Right lobe of liver (tissue), 6 donors: ENCODE data around the gene TMPRSS7. TPM values are rescaled to one million over a fixed set of nuclear protein-coding genes. Genes with fewer than 3 reads are reported as not detected.

ENCODE experiments used
- ATAC-seq, 4 donors: fragments of 200-7000 bp; cut with Tn5 transposase; one replicate each; pipeline ENCODE4 v1.9.1; 2020; ENCODE audit warnings: mild to moderate bottlenecking in 4 of 4, moderate library complexity in 4 of 4
- DNase-seq, 3 donors: peaks; one replicate each; pipeline ENCODE4 v3.0.0-alpha.2; 2020
- H3K27ac ChIP-seq, 3 donors: fragments of 200-600 bp; one replicate each; pipeline ENCODE4 v1.8.0; 2022
- H3K27me3 ChIP-seq, 2 donors: fragments of 200-600 bp; one replicate each; pipeline ENCODE4 v1.8.0; 2022
- H3K36me3 ChIP-seq, 4 donors: fragments of 200-600 bp; sonication (generic) in 1 of 4; one replicate each; pipeline versions ENCODE4 v1.5.1 to v1.8.0; 2017 to 2022; ENCODE audit warnings: control low read depth in 1 of 4
- H3K4me1 ChIP-seq, 4 donors: fragments of 200-600 bp; sonication (generic) in 1 of 4; one replicate each; pipeline versions ENCODE4 v1.5.1 to v1.8.0; 2017 to 2022; ENCODE audit warnings: control low read depth in 1 of 4
- H3K4me3 ChIP-seq, 3 donors: fragments of 200-600 bp; one replicate each; pipeline ENCODE4 v1.8.0; 2022
- H3K9me3 ChIP-seq, 4 donors: fragments of 200-600 bp; sonication (generic) in 1 of 4; one replicate each; pipeline versions ENCODE4 v1.5.1 to v1.8.0; 2017 to 2022; ENCODE audit warnings: control low read depth in 1 of 4
- POLR2A ChIP-seq: fragments of 450-650 bp; IDR thresholded peaks from one replicate; pipeline ENCODE4 v1.6.1; 2017; ENCODE audit warnings: antibody characterized with exemption, mild to moderate bottlenecking
- WGBS: methylation state at CpG from one replicate; pipeline ENCODE4 v1.1.6; 2018; ENCODE audit warnings: low coverage, low lambda C conversion rate; ENCODE audit not compliant: insufficient coverage; ENCODE audit errors: missing lambda C conversion rate; 5-methylcytosine and 5-hydroxymethylcytosine counted together
- intact Hi-C, 2 donors: fragments of 100-400 bp; cut with DNase I; formaldehyde crosslinking; loops; one replicate each; pipeline versions ENCODE4 v1.11.2 to v1.14.1; 2022
- total RNA-seq, 6 experiments: library from RNA; depleted of rRNA in 2 of 6; stranded (reverse); fragments of >200 nt in 2 of 6; fragmentation: NEBNext Ultra II Directional in 3 of 6; extraction: Animal tissue kit (Norgen Biotek cat#: 25700) in 3 of 6; gene quantifications; one replicate each; pipeline versions ENCODE4 v1.1.0 to v1.2.4, GENCODE V29; 2016 to 2023
- TF ChIP-seq, protein P1 (sequence below), 4 donors: fragments of 200-600 bp in 3 of 4; fragments of 450-650 bp in 1 of 4; IDR thresholded peaks; one replicate each; pipeline versions ENCODE4 v1.5.1 to v1.8.0; 2016 to 2022; ENCODE audit warnings: antibody characterized with exemption in 4 of 4, mild to moderate bottlenecking in 2 of 4
- donor health status: DM: no; HTN: yes; CAD: no.
- donor health status: DM: no; HTN: no; CAD: no.
- donor health status: DM: no; HTN: no; CAD: no.
- donor health status: DM: no; HTN: yes; CAD: no.
- donor health status: DM: no; HTN: yes; CAD: no.

The TMPRSS7 gene
- total RNA-seq, 6 experiments from 2014 or later: not detected

DNA sequence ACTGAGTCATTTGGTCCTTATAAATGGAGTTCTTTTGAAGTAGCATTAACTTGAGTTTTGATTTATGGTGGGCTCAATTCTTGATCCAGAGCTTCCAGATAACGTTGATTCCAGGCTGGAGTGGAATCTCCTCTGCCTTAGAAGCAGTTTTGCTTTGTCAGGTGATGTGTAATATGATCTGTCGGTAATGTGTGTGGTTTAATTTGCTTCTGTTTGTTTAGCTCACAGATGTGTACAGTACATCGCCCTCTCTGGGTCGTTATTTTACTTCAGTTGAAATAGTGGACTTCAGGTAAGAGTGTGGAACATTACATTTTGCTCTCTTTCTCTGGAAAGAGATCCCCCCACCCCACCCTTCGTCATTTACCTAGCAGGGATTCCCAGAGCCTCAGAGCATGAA lies 74.8 kb downstream of the TMPRSS7 start:
- intact Hi-C loops: no loop called here
- Histone ChIP-seq H3K9me3 (no peaks in the 10 kb centered on the region), H3K4me3 (no peak overlapping the region), H3K27me3 (no peaks in the 10 kb centered on the region), H3K27ac (no peak overlapping the region), H3K36me3 (no peaks in the 10 kb centered on the region), H3K4me1 (no peaks in the 10 kb centered on the region)
- TF ChIP-seq POLR2A: no peak
- TF ChIP-seq, protein P1, sequence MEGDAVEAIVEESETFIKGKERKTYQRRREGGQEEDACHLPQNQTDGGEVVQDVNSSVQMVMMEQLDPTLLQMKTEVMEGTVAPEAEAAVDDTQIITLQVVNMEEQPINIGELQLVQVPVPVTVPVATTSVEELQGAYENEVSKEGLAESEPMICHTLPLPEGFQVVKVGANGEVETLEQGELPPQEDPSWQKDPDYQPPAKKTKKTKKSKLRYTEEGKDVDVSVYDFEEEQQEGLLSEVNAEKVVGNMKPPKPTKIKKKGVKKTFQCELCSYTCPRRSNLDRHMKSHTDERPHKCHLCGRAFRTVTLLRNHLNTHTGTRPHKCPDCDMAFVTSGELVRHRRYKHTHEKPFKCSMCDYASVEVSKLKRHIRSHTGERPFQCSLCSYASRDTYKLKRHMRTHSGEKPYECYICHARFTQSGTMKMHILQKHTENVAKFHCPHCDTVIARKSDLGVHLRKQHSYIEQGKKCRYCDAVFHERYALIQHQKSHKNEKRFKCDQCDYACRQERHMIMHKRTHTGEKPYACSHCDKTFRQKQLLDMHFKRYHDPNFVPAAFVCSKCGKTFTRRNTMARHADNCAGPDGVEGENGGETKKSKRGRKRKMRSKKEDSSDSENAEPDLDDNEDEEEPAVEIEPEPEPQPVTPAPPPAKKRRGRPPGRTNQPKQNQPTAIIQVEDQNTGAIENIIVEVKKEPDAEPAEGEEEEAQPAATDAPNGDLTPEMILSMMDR (IDR thresholded peaks at IDR 0.05): no peak
- WGBS: 38% methylated on average over 5 of the region's 5 CpGs
- ATAC-seq: no peak
- no peak for DNase-seq

DNA sequence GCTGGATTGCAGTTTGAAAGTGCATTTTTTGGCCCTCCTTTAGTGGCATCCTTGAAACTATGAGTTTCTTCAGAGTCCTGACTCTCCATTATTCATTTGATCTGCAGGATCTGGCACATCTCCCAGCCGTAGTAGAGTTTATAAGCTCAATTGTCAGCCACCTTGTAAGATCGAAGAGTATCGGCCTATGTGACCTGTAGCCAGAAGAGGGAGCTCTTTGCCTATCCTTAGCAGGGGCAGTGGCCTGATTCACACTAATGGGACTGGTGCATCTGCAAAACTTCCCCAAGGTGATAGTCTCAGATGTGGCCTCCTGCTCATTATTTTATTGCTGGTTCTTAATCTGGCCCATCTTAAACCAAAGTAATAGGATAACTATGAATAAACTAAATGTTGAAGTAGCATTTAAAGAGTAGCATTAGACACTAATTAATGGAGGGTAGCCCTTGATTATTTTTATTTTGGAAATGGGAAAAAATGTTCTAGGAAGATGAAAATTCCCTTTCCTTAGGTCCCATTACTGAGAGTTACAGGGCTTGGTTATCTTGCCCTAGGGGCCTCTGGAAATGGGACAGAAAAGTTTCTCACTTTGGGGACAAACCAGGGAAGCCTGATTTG lies 77.4 kb downstream of the TMPRSS7 start:
- WGBS: 14% methylated on average over 3 of the region's 3 CpGs
- intact Hi-C loops: no loop called here

DNA sequence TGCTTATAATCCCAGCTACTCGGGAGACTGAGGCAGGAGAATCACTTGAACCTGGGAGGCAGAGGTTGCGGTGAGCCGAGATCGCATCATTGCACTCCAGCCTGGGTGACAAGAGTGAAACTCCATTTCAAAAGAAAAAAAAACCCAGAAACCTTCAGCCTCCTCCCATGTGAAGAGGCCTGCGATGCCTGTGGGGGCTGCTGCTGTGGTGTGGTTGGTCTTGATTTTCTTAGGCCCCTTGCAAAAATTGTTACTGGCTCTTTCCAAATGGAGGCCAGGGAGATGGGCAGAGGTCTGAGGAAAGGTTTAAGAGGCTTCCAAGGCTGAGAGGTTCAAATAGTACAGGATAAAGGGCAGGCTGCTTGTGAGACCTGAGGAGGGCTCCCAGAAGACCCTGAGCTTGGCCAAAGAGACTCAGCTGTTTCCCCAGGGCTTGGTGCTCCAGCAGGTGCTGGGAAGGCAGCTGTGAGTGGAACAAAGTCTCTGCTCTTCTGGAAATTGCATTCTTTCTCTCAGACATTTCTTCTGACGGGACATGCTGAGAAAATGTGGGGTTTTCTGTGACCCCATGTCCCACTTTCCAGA lies 80.1 kb downstream of the TMPRSS7 start:
- TF ChIP-seq POLR2A: no peak
- TF ChIP-seq, protein P1 (IDR thresholded peaks at IDR 0.05): no peak
- intact Hi-C loops: no loop called here
- Histone ChIP-seq H3K36me3 (no peaks in the 10 kb centered on the region), H3K27me3 (no peaks in the 10 kb centered on the region), H3K9me3 (peaks cover 0 to 4% (median 0%) of the 10 kb centered on the region in 4 donors), H3K4me3 (no peak overlapping the region), H3K4me1 (peaks cover 0 to 5% (median 0%) of the 10 kb centered on the region in 4 donors), H3K27ac (no peak overlapping the region)
- WGBS: 78% methylated on average over 1 of the region's 6 CpGs
- DNase-seq (no peak), ATAC-seq (no peak)

More for the DNA sequence above, 77.4 kb downstream of the TMPRSS7 start:
- peak in 1 of 3 donors; percentile 51 for DNase-seq
- no peaks in the 10 kb centered on the region for H3K36me3 ChIP-seq
- H3K4me1 ChIP-seq: peaks cover 0 to 5% (median 0%) of the 10 kb centered on the region in 4 donors
- H3K27ac ChIP-seq: no peak overlapping the region
- peak; percentile 90 to 97 (median 94) for ATAC-seq
- H3K4me3 ChIP-seq: no peak overlapping the region
- no peaks in the 10 kb centered on the region for H3K9me3 ChIP-seq
- TF ChIP-seq, protein P1 (IDR thresholded peaks at IDR 0.05): peak; percentile 51 to 75 (median 64)
- no peak for TF ChIP-seq POLR2A
- H3K27me3 ChIP-seq: no peaks in the 10 kb centered on the region

DNA sequence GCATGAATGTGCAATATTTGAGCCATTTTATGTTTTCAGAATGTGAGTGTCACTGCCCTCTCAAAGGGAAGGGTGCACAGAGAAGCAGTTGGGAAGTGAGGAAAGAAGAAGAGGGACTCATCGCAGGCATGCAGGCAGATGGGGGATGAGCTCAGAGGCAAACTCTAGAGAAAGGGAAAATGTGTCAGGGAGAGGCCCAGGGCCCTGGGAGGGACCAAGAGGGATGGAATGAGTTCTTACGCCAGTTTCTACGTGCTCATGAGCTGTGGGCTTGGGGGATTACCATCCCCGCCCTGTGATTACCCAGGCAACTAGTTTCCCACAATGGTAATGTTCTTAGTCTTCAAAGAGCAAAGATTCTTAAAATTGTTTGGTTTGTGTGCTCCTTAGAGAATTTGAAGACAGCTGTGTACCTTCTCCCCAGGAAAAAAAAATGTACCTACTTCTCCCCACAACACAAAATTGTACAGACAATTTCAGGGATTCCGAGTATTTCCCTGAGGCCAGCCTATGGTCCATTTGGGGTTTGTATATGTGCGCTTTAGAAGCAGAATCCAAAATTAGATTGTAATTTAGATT lies 80.7 kb downstream of the TMPRSS7 start:
- no peak overlapping the region for H3K27ac ChIP-seq

More for the DNA sequence above, 80.7 kb downstream of the TMPRSS7 start:
- DNase-seq (no peak), ATAC-seq (no peak)
- Histone ChIP-seq H3K4me3 (no peak overlapping the region), H3K36me3 (no peaks in the 10 kb centered on the region), H3K9me3 (peaks cover 0 to 4% (median 0%) of the 10 kb centered on the region in 4 donors), H3K27me3 (no peaks in the 10 kb centered on the region), H3K4me1 (peaks cover 0 to 5% (median 0%) of the 10 kb centered on the region in 4 donors)
- intact Hi-C loops: no loop called here
- TF ChIP-seq POLR2A: no peak
- TF ChIP-seq, protein P1 (IDR thresholded peaks at IDR 0.05): no peak
- whole genome bisulfite sequencing: 85% methylated on average over 6 of the region's 6 CpGs
